Measurements from ENCODE around the gene TUB. TPM values are rescaled to one million over a fixed set of nuclear protein-coding genes. Genes with fewer than 3 reads are reported as not detected.

Gene TUB
- total and polyA plus RNA-seq, 2 of the 13 experiments (the other 11 are each of a cell fraction or from before 2014, with no cell fraction given): 4.3 to 5.6 TPM

- ChIA-PET POLR2A (no interaction called here), CTCF (ENCODE audit: low intra/inter-chr PET ratio, low total read pairs) (interaction anchor here (0.8 kb wide), 1 partner anchor 55 kb away, joined by 3 read pairs; no protein-coding TSS in a partner anchor)
- no TSS peak for BruUV-seq (replicated peaks)
- WGBS (ENCODE audit: low lambda C conversion rate): 100% methylated on average over 1 of the region's 3 CpGs
- no peaks in the 10 kb centered on the region for H3K27me3 ChIP-seq (ENCODE audit: control insufficient read depth in 1 of 2, insufficient read depth in 2 of 2, low read length in 2 of 2)
- TF ChIP-seq NR3C1 (CRISPR knock-in tag; IDR thresholded peaks at IDR 0.05): no peak
- no peak for TF ChIP-seq ZFP1 (CRISPR knock-in tag; IDR thresholded peaks at IDR 0.05)
- no peak for TF ChIP-seq ZFP90 (CRISPR knock-in tag; IDR thresholded peaks at IDR 0.05; ENCODE audit: borderline replicate concordance)
- TF ChIP-seq ZNF468 (CRISPR knock-in tag; IDR thresholded peaks at IDR 0.05): no peak
- no peak for TF ChIP-seq GPN1 (CRISPR knock-in tag; IDR thresholded peaks at IDR 0.05; ENCODE audit: borderline replicate concordance)
- no peak for TF ChIP-seq RBM39 (IDR thresholded peaks at IDR 0.05; ENCODE audit: low read depth, low read length, poor library complexity, severe bottlenecking)
- TF ChIP-seq MTA1 (CRISPR knock-in tag; IDR thresholded peaks at IDR 0.05; ENCODE audit: borderline replicate concordance): no peak
- no peak for TF ChIP-seq CREB3 (CRISPR knock-in tag; IDR thresholded peaks at IDR 0.05)
- no peak for TF ChIP-seq ZNF576 (CRISPR knock-in tag; IDR thresholded peaks at IDR 0.05)
- no peak for TF ChIP-seq NFE2L2 (IDR thresholded peaks at IDR 0.05; ENCODE audit: low read length)
- TF ChIP-seq HMGXB3 (CRISPR knock-in tag; IDR thresholded peaks at IDR 0.05; ENCODE audit: borderline replicate concordance): no peak
- TF ChIP-seq TRAFD1 (CRISPR knock-in tag; IDR thresholded peaks at IDR 0.05; ENCODE audit: borderline replicate concordance): no peak
- no peak for TF ChIP-seq PRMT3 (CRISPR knock-in tag; IDR thresholded peaks at IDR 0.05; ENCODE audit: borderline replicate concordance, low read depth)
- no peak for TF ChIP-seq ZNF225 (CRISPR knock-in tag; IDR thresholded peaks at IDR 0.05)
- no peak for TF ChIP-seq ZNF839 (CRISPR knock-in tag; IDR thresholded peaks at IDR 0.05; ENCODE audit: borderline replicate concordance)
- no peaks in the 10 kb centered on the region for H3K79me2 ChIP-seq (ENCODE audit: insufficient read depth, low read length)
- DNase-seq (ENCODE audit: low spot score) (no peak), FAIRE-seq (no peak), ATAC-seq (no peak)
- H2AFZ ChIP-seq (ENCODE audit: low read length): no peak overlapping the region
- no peaks in the 10 kb centered on the region; a peak in 2 of 5 replicates for H3K36me3 ChIP-seq (replicated peaks in 1 of 2; ENCODE audit: control insufficient read depth in 1 of 2, insufficient read depth in 2 of 2, low read length in 2 of 2)
- H3K4me1 ChIP-seq (ENCODE audit: insufficient read depth, low read length): no peaks in the 10 kb centered on the region
- in situ Hi-C loops (cut with HindIII; ENCODE audit: extremely low pct_ligation_motif_present, low pct_unique_long_range_greater_than_20kb) (no loop called here), intact Hi-C loops (cut with micrococcal nuclease; ENCODE audit: unreplicated experiment) (no loop called here)
- H3K4me2 ChIP-seq (ENCODE audit: low read depth, low read length): no peak overlapping the region
- no peaks in the 10 kb centered on the region for H4K20me1 ChIP-seq (ENCODE audit: insufficient read depth, low read length)
- no peaks in the 10 kb centered on the region for H3K9me3 ChIP-seq (ENCODE audit: low read length)
- no peak overlapping the region for H3K27ac ChIP-seq (ENCODE audit: extremely low read length, insufficient read depth, low read length)
- H3K4me3 ChIP-seq (replicated peaks in 1 of 3; ENCODE audit: insufficient read depth in 1 of 3, low read depth in 2 of 3, low read length in 3 of 3): no peak overlapping the region
- no peak overlapping the region for H3K9ac ChIP-seq (ENCODE audit: insufficient read depth, low read depth, low read length)
These were observed 6.7 kb downstream of the TUB start for GRCh38 chr11:8087756-8088155.

All from HepG2 (cell line).